ENCODE results near the gene SAMD8.
"Not testable (repeated sequence)": the region's sequence is repeated elsewhere in the genome, so short reads cannot be mapped to it uniquely, and the experiment has no call there.

The SAMD8 gene

GRCh38 chr10:75146780-75147179, 35.3 kb downstream of the SAMD8 start:
- no peak for DNase-seq

GRCh38 chr10:75150656-75151055, 39.2 kb downstream of the SAMD8 start:
- no peak for DNase-seq

GRCh38 chr10:75159519-75159918, 48.1 kb downstream of the SAMD8 start:
- DNase-seq, result no peak

- no peak for DNase-seq
Measured at GRCh38 chr10:75165684-75166622, 54.5 kb downstream of the SAMD8 start.

- no peak for DNase-seq
Measured at GRCh38 chr10:75166623-75166972, 55.1 kb downstream of the SAMD8 start.

GRCh38 chr10:75168275-75168674, 56.8 kb downstream of the SAMD8 start:
- DNase-seq, result no peak

- no peak for DNase-seq
Measured at GRCh38 chr10:75170215-75170614, 58.8 kb downstream of the SAMD8 start.

- DNase-seq, result no peak
Measured at GRCh38 chr10:75175046-75175445, 63.6 kb downstream of the SAMD8 start.

GRCh38 chr10:75176046-75176445, 64.6 kb downstream of the SAMD8 start:
- DNase-seq, result no peak

GRCh38 chr10:75176736-75177135, 65.3 kb downstream of the SAMD8 start:
- no peak for DNase-seq

GRCh38 chr10:75179657-75180177, 68.3 kb downstream of the SAMD8 start:
- DNase-seq, result no peak

- no peak for DNase-seq
Measured at GRCh38 chr10:75180592-75180991, 69.1 kb downstream of the SAMD8 start.

GRCh38 chr10:75181073-75181472, 69.6 kb downstream of the SAMD8 start:
- no peak for DNase-seq

GRCh38 chr10:75186310-75186709, 74.9 kb downstream of the SAMD8 start:
- DNase-seq, result no peak

- no peak for DNase-seq
Measured at GRCh38 chr10:75187961-75188426, 76.5 kb downstream of the SAMD8 start.

- DNase-seq, result not testable (repeated sequence)
Measured at GRCh38 chr10:75188522-75188921, 77.1 kb downstream of the SAMD8 start.

- DNase-seq, result no peak
Measured at GRCh38 chr10:75189266-75190096, 78.0 kb downstream of the SAMD8 start.

GRCh38 chr10:75191821-75192568, 80.5 kb downstream of the SAMD8 start:
- DNase-seq, result peak; percentile 88

- not testable (repeated sequence) for DNase-seq
Measured at GRCh38 chr10:75194625-75195024, 83.2 kb downstream of the SAMD8 start.

GRCh38 chr10:75195035-75195763, 83.7 kb downstream of the SAMD8 start:
- DNase-seq, result peak; percentile 27

GRCh38 chr10:75197066-75197465, 85.6 kb downstream of the SAMD8 start:
- DNase-seq, result no peak

- DNase-seq, result no peak
Measured at GRCh38 chr10:75197906-75198305, 86.5 kb downstream of the SAMD8 start.

All from amniotic stem cell (primary cell).